Mesendoderm (in vitro differentiated cells): ENCODE measurements around the gene HECTD4.

Experiments
- DNase-seq: peaks from one replicate; pipeline ENCODE4 v3.0.0; 2013
- H2AK5ac ChIP-seq: 2 replicates; pipeline ENCODE4 v1.6.1; 2013; ENCODE audit warnings: low read length, inconsistent platforms
- H2BK120ac ChIP-seq: 2 replicates; pipeline ENCODE4 v1.6.1; 2013; ENCODE audit warnings: low read depth, mild to moderate bottlenecking, low read length, moderate library complexity, mixed read lengths
- H2BK15ac ChIP-seq: replicated peaks from 2 replicates; pipeline ENCODE4 v1.6.1; 2013; ENCODE audit warnings: low read depth, mild to moderate bottlenecking, moderate library complexity
- H2BK5ac ChIP-seq: 2 replicates; pipeline ENCODE4 v1.6.1; 2013; ENCODE audit warnings: low read length, inconsistent platforms
- H3K18ac ChIP-seq: 2 replicates; pipeline ENCODE4 v1.6.1; 2013; ENCODE audit warnings: mild to moderate bottlenecking, low read length, mixed read lengths
- H3K23ac ChIP-seq: one replicate; pipeline ENCODE4 v1.6.1; 2013; ENCODE audit warnings: low read length
- H3K27ac ChIP-seq: 2 replicates; pipeline ENCODE4 v1.5.1; 2013; ENCODE audit warnings: low read depth, mild to moderate bottlenecking, inconsistent platforms, low read length, moderate library complexity
- H3K27me3 ChIP-seq: 2 replicates; pipeline ENCODE4 v1.6.1; 2013; ENCODE audit warnings: low read length, control low read depth, mild to moderate bottlenecking, inconsistent platforms; ENCODE audit not compliant: insufficient read depth, poor library complexity
- H3K36me3 ChIP-seq: 2 replicates; pipeline ENCODE4 v1.6.1; 2013; ENCODE audit warnings: low read length, inconsistent platforms; ENCODE audit not compliant: control insufficient read depth, insufficient read depth
- H3K4ac ChIP-seq: one replicate; pipeline ENCODE4 v1.6.1; 2013; ENCODE audit warnings: low read depth, mild to moderate bottlenecking, low read length, moderate library complexity
- H3K4me1 ChIP-seq: 2 replicates; pipeline ENCODE4 v1.6.1; 2013; ENCODE audit warnings: low read depth, low read length, inconsistent platforms; ENCODE audit not compliant: control insufficient read depth
- H3K4me2 ChIP-seq: 2 replicates; pipeline ENCODE4 v1.6.1; 2013; ENCODE audit warnings: low read length
- H3K4me3 ChIP-seq: 2 replicates; pipeline ENCODE4 v1.5.1; 2013; ENCODE audit warnings: mild to moderate bottlenecking, low read length
- H3K56ac ChIP-seq: one replicate; pipeline ENCODE4 v1.6.1; 2013; ENCODE audit warnings: low read length
- H3K79me1 ChIP-seq: 2 replicates; pipeline ENCODE4 v1.6.1; 2013; ENCODE audit warnings: low read length, inconsistent platforms
- H3K79me2 ChIP-seq: 2 replicates; pipeline ENCODE4 v1.6.1; 2013; ENCODE audit warnings: mild to moderate bottlenecking, low read length; ENCODE audit not compliant: control insufficient read depth, insufficient read depth
- H3K9ac ChIP-seq: 2 replicates; pipeline ENCODE4 v1.6.1; 2013; ENCODE audit warnings: low read length, inconsistent platforms
- H4K5ac ChIP-seq: one replicate; pipeline ENCODE4 v1.6.1; 2013; ENCODE audit warnings: low read length
- H4K8ac ChIP-seq: one replicate; pipeline ENCODE4 v1.6.1; 2013; ENCODE audit warnings: low read depth, mild to moderate bottlenecking, control low read depth, low read length, moderate library complexity
- WGBS: extraction: QIAGEN DNeasy Blood & Tissue Kit; methylation state at CpG from one replicate; pipeline ENCODE4 v1.1.7; 2013; ENCODE audit warnings: low lambda C conversion rate, missing lambda C conversion rate; ENCODE audit not compliant: insufficient coverage; ENCODE audit errors: extremely low coverage; 5-methylcytosine and 5-hydroxymethylcytosine counted together

HECTD4 gene

DNA sequence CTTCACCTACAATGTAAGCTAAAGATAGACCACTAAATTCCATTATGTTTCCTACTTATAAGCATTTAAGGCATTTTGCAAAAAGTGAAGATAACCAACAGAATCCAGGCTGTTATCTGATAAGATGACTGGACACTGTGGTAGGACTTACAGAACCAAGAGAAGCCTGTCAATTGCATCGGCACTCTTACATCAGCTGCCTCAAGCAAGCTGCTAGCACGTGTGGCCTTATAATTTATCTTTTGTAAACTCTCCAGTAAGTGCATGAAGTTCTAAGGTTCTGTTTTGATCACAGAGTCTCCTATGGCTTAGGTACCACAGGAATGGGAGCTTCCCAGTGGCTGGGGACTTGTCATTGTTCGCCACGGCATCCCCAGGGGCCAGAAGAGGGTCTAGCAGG is 168.2 kb downstream of the HECTD4 start:
- H3K4ac ChIP-seq, result no peak overlapping the region
- H3K27me3 ChIP-seq, result no peaks in the 10 kb centered on the region
- H3K18ac ChIP-seq, result no peak overlapping the region
- no peak overlapping the region for H2AK5ac ChIP-seq
- H3K4me1 ChIP-seq, result no peaks in the 10 kb centered on the region
- DNase-seq, result no peak
- no peak overlapping the region for H4K5ac ChIP-seq
- no peak overlapping the region for H2BK5ac ChIP-seq
- H2BK120ac ChIP-seq, result no peak overlapping the region
- no peak overlapping the region for H3K56ac ChIP-seq
- WGBS, result no CpG with 5 or more reads among the region's 4 CpGs
- no peaks in the 10 kb centered on the region for H3K79me1 ChIP-seq
- H3K9ac ChIP-seq, result no peak overlapping the region
- no peaks in the 10 kb centered on the region for H3K79me2 ChIP-seq
- no peak overlapping the region for H3K4me2 ChIP-seq
- peaks cover 1% of the 10 kb centered on the region for H3K36me3 ChIP-seq
- no peak overlapping the region for H4K8ac ChIP-seq
- no peak overlapping the region for H3K27ac ChIP-seq
- H3K23ac ChIP-seq, result no peak overlapping the region
- no peak overlapping the region for H2BK15ac ChIP-seq
- H3K4me3 ChIP-seq, result no peak overlapping the region

DNA sequence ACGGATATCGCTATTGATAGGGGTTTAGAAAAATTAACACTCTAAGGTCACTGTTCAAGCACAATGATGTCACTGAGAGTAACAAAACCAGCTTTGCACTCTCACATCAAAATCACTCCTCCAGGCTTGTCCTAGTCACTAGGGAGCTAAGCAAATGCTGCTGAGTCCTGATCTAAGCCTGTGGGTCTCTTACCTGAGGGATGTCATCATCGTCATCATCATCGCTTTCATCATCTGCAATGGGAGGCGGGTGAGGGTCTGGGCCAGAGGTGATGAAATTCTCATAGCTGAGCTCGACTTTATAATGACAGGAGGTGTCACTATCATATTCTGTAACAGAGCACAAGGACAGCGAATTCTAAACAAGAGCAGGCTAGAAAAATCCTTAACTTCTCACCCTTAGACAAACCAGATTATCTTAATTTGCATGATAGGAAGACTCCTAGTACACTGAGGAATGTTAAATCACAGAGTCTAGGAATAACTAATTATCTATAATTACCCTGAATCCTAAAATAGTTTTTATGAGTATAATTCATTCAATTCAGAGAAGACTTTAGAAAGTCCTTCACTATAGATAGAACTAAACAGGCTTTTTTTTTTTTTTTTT is 173.8 kb downstream of the HECTD4 start:
- Histone ChIP-seq H3K27me3 (no peaks in the 10 kb centered on the region), H3K18ac (no peak overlapping the region), H3K27ac (no peak overlapping the region), H4K8ac (no peak overlapping the region), H4K5ac (no peak overlapping the region), H3K23ac (no peak overlapping the region), H3K56ac (no peak overlapping the region), H2AK5ac (no peak overlapping the region), H3K4me2 (no peak overlapping the region), H2BK5ac (no peak overlapping the region), H3K9ac (no peak overlapping the region), H3K79me1 (no peaks in the 10 kb centered on the region), H3K79me2 (no peaks in the 10 kb centered on the region), H2BK120ac (no peak overlapping the region), H3K4ac (no peak overlapping the region), H2BK15ac (no peak overlapping the region), H3K36me3 (peaks cover 4% of the 10 kb centered on the region), H3K4me1 (no peaks in the 10 kb centered on the region), H3K4me3 (no peak overlapping the region)
- WGBS, result no CpG with 5 or more reads among the region's 7 CpGs
- peak; percentile 16 for DNase-seq

DNA sequence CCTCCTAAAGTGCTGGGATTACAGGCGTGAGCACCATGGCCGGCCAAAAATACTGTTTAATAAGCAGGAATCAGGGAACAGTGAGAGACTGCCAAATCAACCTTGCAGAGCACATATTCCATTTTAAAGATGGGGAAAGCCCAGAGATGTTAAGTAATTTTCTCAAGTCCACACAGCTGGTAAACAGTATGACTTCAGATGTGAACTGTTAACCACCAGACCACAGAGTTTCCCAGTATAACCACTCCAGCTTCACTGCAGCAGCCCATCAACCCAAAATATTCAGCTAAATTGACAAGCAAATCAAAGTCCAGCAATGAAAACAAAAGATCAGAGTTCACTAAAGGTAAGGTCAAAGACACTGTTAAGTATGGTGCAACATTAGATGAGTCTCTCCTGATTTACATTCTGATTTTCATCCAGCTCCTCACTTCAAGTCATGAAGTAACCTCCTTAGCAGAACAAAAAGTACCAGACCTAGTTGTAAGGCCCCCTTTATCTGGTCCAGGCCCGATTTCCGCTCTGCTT is 174.8 kb downstream of the HECTD4 start:
- no peak overlapping the region for H2BK15ac ChIP-seq
- H3K4me2 ChIP-seq, result no peak overlapping the region
- no peak overlapping the region for H2AK5ac ChIP-seq
- no peak overlapping the region for H3K18ac ChIP-seq
- H3K56ac ChIP-seq, result no peak overlapping the region
- WGBS, result no CpG with 5 or more reads among the region's 4 CpGs
- no peaks in the 10 kb centered on the region for H3K79me2 ChIP-seq
- H4K5ac ChIP-seq, result no peak overlapping the region
- no peak overlapping the region for H3K4me3 ChIP-seq
- H3K27ac ChIP-seq, result no peak overlapping the region
- H2BK120ac ChIP-seq, result no peak overlapping the region
- H3K36me3 ChIP-seq, result peaks cover 7% of the 10 kb centered on the region
- H3K79me1 ChIP-seq, result no peaks in the 10 kb centered on the region
- H3K4ac ChIP-seq, result no peak overlapping the region
- no peak overlapping the region for H2BK5ac ChIP-seq
- H3K4me1 ChIP-seq, result no peaks in the 10 kb centered on the region
- no peak overlapping the region for H3K9ac ChIP-seq
- DNase-seq, result no peak
- no peak overlapping the region for H4K8ac ChIP-seq
- no peak overlapping the region for H3K23ac ChIP-seq
- H3K27me3 ChIP-seq, result no peaks in the 10 kb centered on the region

DNA sequence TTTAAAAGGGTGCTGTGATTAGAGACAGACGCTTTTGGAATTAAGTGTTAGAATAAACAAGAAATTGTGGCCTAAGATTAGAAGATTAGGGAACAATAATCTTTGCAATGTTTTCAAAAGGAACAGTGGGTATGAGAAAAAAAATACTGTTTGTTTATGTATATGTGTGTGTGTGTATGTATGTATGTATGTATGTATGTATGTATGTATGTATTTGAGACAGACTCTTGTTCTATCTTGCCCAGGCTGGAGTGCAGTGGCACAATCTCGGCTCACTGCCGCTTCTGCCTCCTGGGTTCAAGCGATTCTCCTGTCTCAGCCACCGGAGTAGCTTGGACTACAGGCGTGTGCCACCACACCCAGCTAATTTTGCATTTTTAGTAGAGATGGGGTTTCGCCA is 175.3 kb downstream of the HECTD4 start:
- no CpG with 5 or more reads among the region's 7 CpGs for WGBS
- Histone ChIP-seq H2BK15ac (no peak overlapping the region), H3K23ac (no peak overlapping the region), H3K27me3 (no peaks in the 10 kb centered on the region), H3K4me2 (no peak overlapping the region), H3K9ac (no peak overlapping the region), H4K8ac (no peak overlapping the region), H3K27ac (no peak overlapping the region), H3K79me1 (no peaks in the 10 kb centered on the region), H4K5ac (no peak overlapping the region), H3K18ac (no peak overlapping the region), H3K36me3 (peaks cover 5% of the 10 kb centered on the region), H3K4me1 (no peaks in the 10 kb centered on the region), H3K79me2 (no peaks in the 10 kb centered on the region), H3K4me3 (no peak overlapping the region), H2BK120ac (no peak overlapping the region), H2AK5ac (no peak overlapping the region), H3K4ac (no peak overlapping the region), H3K56ac (no peak overlapping the region), H2BK5ac (no peak overlapping the region)
- no peak for DNase-seq

DNA sequence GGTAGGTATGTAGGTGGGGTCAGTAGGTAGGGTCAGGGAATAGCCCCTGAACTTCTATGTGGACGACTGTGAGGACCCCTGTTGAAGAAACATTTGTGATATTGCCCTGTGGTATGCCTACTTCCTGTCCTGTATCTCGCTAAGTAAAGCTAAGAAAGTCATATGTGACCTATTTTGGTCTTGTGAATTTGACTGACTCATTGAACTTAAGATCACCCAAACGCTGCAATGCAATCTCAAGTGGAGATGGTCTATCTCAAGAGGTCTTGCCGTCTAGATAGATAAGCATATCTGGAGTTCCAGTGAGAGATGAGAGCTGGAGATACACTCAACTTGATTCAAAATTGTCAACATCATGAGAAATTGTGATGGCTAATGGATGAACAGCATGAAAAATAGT is 183.1 kb downstream of the HECTD4 start:
- no peak overlapping the region for H2AK5ac ChIP-seq
- no peaks in the 10 kb centered on the region for H3K27me3 ChIP-seq
- H3K56ac ChIP-seq, result no peak overlapping the region
- no peak overlapping the region for H4K5ac ChIP-seq
- H3K4ac ChIP-seq, result no peak overlapping the region
- DNase-seq, result peak; percentile 37
- H4K8ac ChIP-seq, result no peak overlapping the region
- H2BK15ac ChIP-seq, result no peak overlapping the region
- no peak overlapping the region for H3K9ac ChIP-seq
- peaks cover 4% of the 10 kb centered on the region for H3K36me3 ChIP-seq
- no peak overlapping the region for H3K18ac ChIP-seq
- H2BK5ac ChIP-seq, result no peak overlapping the region
- no peak overlapping the region for H3K4me2 ChIP-seq
- H3K4me3 ChIP-seq, result no peak overlapping the region
- no peak overlapping the region for H3K27ac ChIP-seq
- H3K79me2 ChIP-seq, result no peaks in the 10 kb centered on the region
- H2BK120ac ChIP-seq, result no peak overlapping the region
- no peak overlapping the region for H3K23ac ChIP-seq
- no peaks in the 10 kb centered on the region for H3K4me1 ChIP-seq
- WGBS, result no CpG with 5 or more reads among the region's 4 CpGs
- H3K79me1 ChIP-seq, result no peaks in the 10 kb centered on the region
